Effector memory CD4-positive, alpha-beta T cell (primary cell): ENCODE data around the gene BASP1.
A peak's percentile ranks its signal among the peaks of the same experiment; 100 is the strongest.

ENCODE experiments used
- DNase-seq, 3 donors: peaks; one replicate each; pipeline ENCODE4 v3.0.0-alpha.2; 2020
- H3K27ac ChIP-seq: 2 replicates; pipeline ENCODE4 v1.7.0; 2013; ENCODE audit warnings: mild to moderate bottlenecking, low read length, moderate library complexity; ENCODE audit not compliant: insufficient read depth, poor library complexity, severe bottlenecking
- H3K27me3 ChIP-seq: replicated peaks from 2 replicates; pipeline ENCODE4 v1.7.0; 2013; ENCODE audit warnings: mild to moderate bottlenecking, low read length; ENCODE audit not compliant: insufficient read depth, control insufficient read depth, poor library complexity, severe bottlenecking
- H3K36me3 ChIP-seq: 2 replicates; pipeline ENCODE4 v1.7.0; 2013; ENCODE audit warnings: mild to moderate bottlenecking, low read length, moderate library complexity; ENCODE audit not compliant: control insufficient read depth, insufficient read depth
- H3K4me1 ChIP-seq: 2 replicates; pipeline ENCODE4 v1.7.0; 2013; ENCODE audit warnings: low read length, mild to moderate bottlenecking; ENCODE audit not compliant: control insufficient read depth, insufficient read depth, poor library complexity, severe bottlenecking
- H3K4me3 ChIP-seq: 2 replicates; pipeline ENCODE4 v1.7.0; 2013; ENCODE audit warnings: low read length, low read depth, mild to moderate bottlenecking; ENCODE audit not compliant: insufficient read depth, poor library complexity, severe bottlenecking
- H3K9me3 ChIP-seq: 2 replicates; pipeline ENCODE4 v1.7.0; 2013; ENCODE audit warnings: mild to moderate bottlenecking, low read length, moderate library complexity; ENCODE audit not compliant: control insufficient read depth

The BASP1 gene

GRCh38 chr5:17213938-17214337 lies 3.5 kb upstream of the BASP1 start:
- Histone ChIP-seq H3K27me3 (peaks cover 8% of the 10 kb centered on the region), H3K27ac (no peak overlapping the region), H3K4me1 (peaks cover 11% of the 10 kb centered on the region), H3K36me3 (no peaks in the 10 kb centered on the region), H3K9me3 (no peaks in the 10 kb centered on the region), H3K4me3 (no peak overlapping the region)
- DNase-seq = no peak

GRCh38 chr5:17214893-17215292 lies 2.5 kb upstream of the BASP1 start:
- Histone ChIP-seq H3K27ac (no peak overlapping the region), H3K4me1 (peaks cover 11% of the 10 kb centered on the region)

GRCh38 chr5:17215361-17215760 lies 2.1 kb upstream of the BASP1 start:
- DNase-seq = no peak
- H3K9me3 ChIP-seq = no peaks in the 10 kb centered on the region
- peaks cover 11% of the 10 kb centered on the region for H3K4me1 ChIP-seq
- no peak overlapping the region for H3K27ac ChIP-seq
- no peaks in the 10 kb centered on the region for H3K36me3 ChIP-seq
- H3K4me3 ChIP-seq = no peak overlapping the region
- H3K27me3 ChIP-seq = peaks cover 13% of the 10 kb centered on the region

More at GRCh38 chr5:17214893-17215292, 2.5 kb upstream of the BASP1 start:
- Histone ChIP-seq H3K27me3 (peaks cover 13% of the 10 kb centered on the region), H3K4me3 (no peak overlapping the region), H3K36me3 (no peaks in the 10 kb centered on the region), H3K9me3 (no peaks in the 10 kb centered on the region)
- no peak for DNase-seq

GRCh38 chr5:17216176-17216973 lies 1.1 kb upstream of the BASP1 start:
- H3K36me3 ChIP-seq = no peaks in the 10 kb centered on the region
- no peak overlapping the region for H3K4me3 ChIP-seq
- no peak overlapping the region for H3K27ac ChIP-seq
- peaks cover 13% of the 10 kb centered on the region for H3K27me3 ChIP-seq
- no peak for DNase-seq
- H3K4me1 ChIP-seq = peaks cover 11% of the 10 kb centered on the region
- H3K9me3 ChIP-seq = no peaks in the 10 kb centered on the region

- H3K9me3 ChIP-seq = no peaks in the 10 kb centered on the region
- no peak for DNase-seq
Measured at GRCh38 chr5:17216974-17217492, 398 bp upstream of the BASP1 start.

GRCh38 chr5:17218353-17219005 lies 1.0 kb downstream of the BASP1 start:
- Histone ChIP-seq H3K4me3 (peak overlapping the region; percentile 35), H3K36me3 (no peaks in the 10 kb centered on the region), H3K9me3 (no peaks in the 10 kb centered on the region), H3K27me3 (peaks cover 13% of the 10 kb centered on the region), H3K27ac (no peak overlapping the region), H3K4me1 (peaks cover 11% of the 10 kb centered on the region)
- no peak for DNase-seq

More at GRCh38 chr5:17216974-17217492, 398 bp upstream of the BASP1 start:
- Histone ChIP-seq H3K4me3 (no peak overlapping the region), H3K4me1 (peaks cover 11% of the 10 kb centered on the region), H3K27me3 (peaks cover 13% of the 10 kb centered on the region), H3K36me3 (no peaks in the 10 kb centered on the region), H3K27ac (no peak overlapping the region)

GRCh38 chr5:17219006-17219422 lies 1.6 kb downstream of the BASP1 start:
- H3K4me1 ChIP-seq = peaks cover 11% of the 10 kb centered on the region
- H3K27me3 ChIP-seq = peaks cover 13% of the 10 kb centered on the region
- H3K36me3 ChIP-seq = no peaks in the 10 kb centered on the region
- H3K4me3 ChIP-seq = no peak overlapping the region
- no peaks in the 10 kb centered on the region for H3K9me3 ChIP-seq
- DNase-seq = no peak
- no peak overlapping the region for H3K27ac ChIP-seq

GRCh38 chr5:17219469-17219868 lies 2.0 kb downstream of the BASP1 start:
- no peaks in the 10 kb centered on the region for H3K9me3 ChIP-seq
- peaks cover 11% of the 10 kb centered on the region for H3K4me1 ChIP-seq
- no peak overlapping the region for H3K27ac ChIP-seq
- H3K4me3 ChIP-seq = no peak overlapping the region
- peaks cover 13% of the 10 kb centered on the region for H3K27me3 ChIP-seq
- no peak for DNase-seq
- H3K36me3 ChIP-seq = no peaks in the 10 kb centered on the region

GRCh38 chr5:17219992-17220391 lies 2.6 kb downstream of the BASP1 start:
- DNase-seq = no peak
- H3K4me1 ChIP-seq = peaks cover 11% of the 10 kb centered on the region
- no peak overlapping the region for H3K4me3 ChIP-seq

GRCh38 chr5:17220469-17220868 lies 3.0 kb downstream of the BASP1 start:
- H3K27ac ChIP-seq = no peak overlapping the region
- H3K4me1 ChIP-seq = peaks cover 11% of the 10 kb centered on the region
- H3K36me3 ChIP-seq = no peaks in the 10 kb centered on the region
- no peak overlapping the region for H3K4me3 ChIP-seq
- H3K9me3 ChIP-seq = no peaks in the 10 kb centered on the region
- peaks cover 13% of the 10 kb centered on the region for H3K27me3 ChIP-seq
- no peak for DNase-seq

More at GRCh38 chr5:17219992-17220391, 2.6 kb downstream of the BASP1 start:
- H3K27me3 ChIP-seq = peaks cover 13% of the 10 kb centered on the region
- H3K36me3 ChIP-seq = no peaks in the 10 kb centered on the region
- H3K9me3 ChIP-seq = no peaks in the 10 kb centered on the region
- no peak overlapping the region for H3K27ac ChIP-seq
